Right lobe of liver (tissue), 6 donors: Measurements from ENCODE around the gene ARSG. TPM values are rescaled to one million over a fixed set of nuclear protein-coding genes. Genes with fewer than 3 reads are reported as not detected.
A peak's percentile ranks its signal among the peaks of the same experiment; 100 is the strongest.

Source experiments
- ATAC-seq, 4 donors: fragments of 200-7000 bp; cut with Tn5 transposase; one replicate each; pipeline ENCODE4 v1.9.1; 2020; ENCODE audit warnings: mild to moderate bottlenecking in 4 of 4, moderate library complexity in 4 of 4
- DNase-seq, 3 donors: peaks; one replicate each; pipeline ENCODE4 v3.0.0-alpha.2; 2020
- H3K27ac ChIP-seq, 3 donors: fragments of 200-600 bp; one replicate each; pipeline ENCODE4 v1.8.0; 2022
- H3K27me3 ChIP-seq, 2 donors: fragments of 200-600 bp; one replicate each; pipeline ENCODE4 v1.8.0; 2022
- H3K36me3 ChIP-seq, 4 donors: fragments of 200-600 bp; sonication (generic) in 1 of 4; one replicate each; pipeline versions ENCODE4 v1.5.1 to v1.8.0; 2017 to 2022; ENCODE audit warnings: control low read depth in 1 of 4
- H3K4me1 ChIP-seq, 4 donors: fragments of 200-600 bp; sonication (generic) in 1 of 4; one replicate each; pipeline versions ENCODE4 v1.5.1 to v1.8.0; 2017 to 2022; ENCODE audit warnings: control low read depth in 1 of 4
- H3K4me3 ChIP-seq, 3 donors: fragments of 200-600 bp; one replicate each; pipeline ENCODE4 v1.8.0; 2022
- H3K9me3 ChIP-seq, 4 donors: fragments of 200-600 bp; sonication (generic) in 1 of 4; one replicate each; pipeline versions ENCODE4 v1.5.1 to v1.8.0; 2017 to 2022; ENCODE audit warnings: control low read depth in 1 of 4
- POLR2A ChIP-seq: fragments of 450-650 bp; IDR thresholded peaks from one replicate; pipeline ENCODE4 v1.6.1; 2017; ENCODE audit warnings: antibody characterized with exemption, mild to moderate bottlenecking
- WGBS: methylation state at CpG from one replicate; pipeline ENCODE4 v1.1.6; 2018; ENCODE audit warnings: low coverage, low lambda C conversion rate; ENCODE audit not compliant: insufficient coverage; ENCODE audit errors: missing lambda C conversion rate; 5-methylcytosine and 5-hydroxymethylcytosine counted together
- intact Hi-C, 2 donors: fragments of 100-400 bp; cut with DNase I; formaldehyde crosslinking; loops; one replicate each; pipeline versions ENCODE4 v1.11.2 to v1.14.1; 2022
- total RNA-seq, 6 experiments: library from RNA; depleted of rRNA in 2 of 6; stranded (reverse); fragments of >200 nt in 2 of 6; fragmentation: NEBNext Ultra II Directional in 3 of 6; extraction: Animal tissue kit (Norgen Biotek cat#: 25700) in 3 of 6; gene quantifications; one replicate each; pipeline versions ENCODE4 v1.1.0 to v1.2.4, GENCODE V29; 2016 to 2023
- TF ChIP-seq, protein P1 (sequence below), 4 donors: fragments of 200-600 bp in 3 of 4; fragments of 450-650 bp in 1 of 4; IDR thresholded peaks; one replicate each; pipeline versions ENCODE4 v1.5.1 to v1.8.0; 2016 to 2022; ENCODE audit warnings: antibody characterized with exemption in 4 of 4, mild to moderate bottlenecking in 2 of 4
- donor health status: DM: no; HTN: yes; CAD: no.
- donor health status: DM: no; HTN: no; CAD: no.
- donor health status: DM: no; HTN: no; CAD: no.
- donor health status: DM: no; HTN: yes; CAD: no.
- donor health status: DM: no; HTN: yes; CAD: no.

Gene ARSG
- total RNA-seq, 6 experiments from 2014 or later, result 1.2 to 3.3 (median 2.5) TPM

GRCh38 chr17:68296217-68297191, 5.2 kb downstream of the ARSG start:
- intact Hi-C loops, result no loop called here
- no peaks in the 10 kb centered on the region for H3K9me3 ChIP-seq
- peaks cover 0 to 7% of the 10 kb centered on the region in 2 donors for H3K27me3 ChIP-seq
- no peak overlapping the region for H3K27ac ChIP-seq
- H3K36me3 ChIP-seq, result no peaks in the 10 kb centered on the region
- ATAC-seq (no peak), DNase-seq (no peak)
- WGBS, result 80% methylated on average over 14 of the region's 18 CpGs
- H3K4me1 ChIP-seq, result peaks cover 0 to 2% (median 0%) of the 10 kb centered on the region in 4 donors
- no peak for TF ChIP-seq POLR2A
- TF ChIP-seq, protein P1, sequence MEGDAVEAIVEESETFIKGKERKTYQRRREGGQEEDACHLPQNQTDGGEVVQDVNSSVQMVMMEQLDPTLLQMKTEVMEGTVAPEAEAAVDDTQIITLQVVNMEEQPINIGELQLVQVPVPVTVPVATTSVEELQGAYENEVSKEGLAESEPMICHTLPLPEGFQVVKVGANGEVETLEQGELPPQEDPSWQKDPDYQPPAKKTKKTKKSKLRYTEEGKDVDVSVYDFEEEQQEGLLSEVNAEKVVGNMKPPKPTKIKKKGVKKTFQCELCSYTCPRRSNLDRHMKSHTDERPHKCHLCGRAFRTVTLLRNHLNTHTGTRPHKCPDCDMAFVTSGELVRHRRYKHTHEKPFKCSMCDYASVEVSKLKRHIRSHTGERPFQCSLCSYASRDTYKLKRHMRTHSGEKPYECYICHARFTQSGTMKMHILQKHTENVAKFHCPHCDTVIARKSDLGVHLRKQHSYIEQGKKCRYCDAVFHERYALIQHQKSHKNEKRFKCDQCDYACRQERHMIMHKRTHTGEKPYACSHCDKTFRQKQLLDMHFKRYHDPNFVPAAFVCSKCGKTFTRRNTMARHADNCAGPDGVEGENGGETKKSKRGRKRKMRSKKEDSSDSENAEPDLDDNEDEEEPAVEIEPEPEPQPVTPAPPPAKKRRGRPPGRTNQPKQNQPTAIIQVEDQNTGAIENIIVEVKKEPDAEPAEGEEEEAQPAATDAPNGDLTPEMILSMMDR (IDR thresholded peaks at IDR 0.05), result no peak
- no peak overlapping the region for H3K4me3 ChIP-seq

DNA sequence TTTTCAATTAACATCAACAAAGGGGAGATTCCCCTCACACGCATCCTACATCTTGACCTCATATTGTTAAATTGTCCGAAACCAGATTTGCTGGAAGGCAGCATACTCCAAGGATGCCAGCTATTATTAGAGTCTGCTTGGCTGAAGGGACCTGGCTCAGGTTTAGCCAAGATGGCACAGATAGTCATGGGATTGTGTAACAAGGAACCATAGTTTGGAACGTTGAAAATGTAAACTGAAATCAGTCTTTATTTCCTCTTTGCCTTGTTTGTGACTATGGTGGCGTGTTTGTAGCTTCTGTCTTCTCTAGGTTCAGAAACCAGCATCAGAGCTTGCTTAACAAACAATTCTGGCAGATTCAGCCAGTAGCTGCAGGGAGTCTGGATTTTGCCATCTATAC, 5.9 kb downstream of the ARSG start:
- H3K4me1 ChIP-seq, result no peaks in the 10 kb centered on the region
- H3K9me3 ChIP-seq, result no peaks in the 10 kb centered on the region
- H3K27ac ChIP-seq, result no peak overlapping the region
- TF ChIP-seq, protein P1 (IDR thresholded peaks at IDR 0.05), result no peak
- no peak for TF ChIP-seq POLR2A
- peak in 2 of 4 donors; percentile 38 to 56 for ATAC-seq
- 60% methylated on average over 4 of the region's 4 CpGs for WGBS
- DNase-seq, result no peak
- intact Hi-C loops, result no loop called here
- H3K27me3 ChIP-seq, result peaks cover 0 to 7% of the 10 kb centered on the region in 2 donors
- H3K4me3 ChIP-seq, result no peak overlapping the region
- no peaks in the 10 kb centered on the region for H3K36me3 ChIP-seq

- no peak for ATAC-seq
- no peaks in the 10 kb centered on the region for H3K9me3 ChIP-seq
Measured at GRCh38 chr17:68298601-68299000, 7.3 kb downstream of the ARSG start.

DNA sequence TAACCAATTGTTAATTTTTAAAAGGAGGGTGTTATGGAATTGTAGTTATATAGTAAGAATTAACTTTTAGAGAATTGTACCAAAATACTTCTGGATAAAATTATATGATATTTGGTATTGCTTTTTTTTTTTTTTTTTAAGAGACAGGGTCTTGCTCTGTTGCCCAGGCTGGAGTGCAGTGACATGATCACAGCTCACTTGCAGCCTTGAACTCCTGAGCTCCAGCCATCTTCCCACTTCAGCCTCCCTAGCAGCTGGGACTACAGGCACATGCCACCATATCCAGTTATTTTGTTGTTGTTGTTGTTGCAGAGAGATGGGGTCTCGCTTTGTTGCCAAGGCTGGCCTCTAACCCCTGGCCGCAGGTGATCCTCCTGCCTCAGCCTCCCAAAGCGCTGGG, 8.5 kb downstream of the ARSG start:
- peaks cover 0 to 4% (median 1%) of the 10 kb centered on the region in 4 donors for H3K4me1 ChIP-seq
- DNase-seq, result no peak
- H3K36me3 ChIP-seq, result no peaks in the 10 kb centered on the region
- H3K27ac ChIP-seq, result no peak overlapping the region
- WGBS, result 86% methylated on average over 2 of the region's 3 CpGs
- H3K27me3 ChIP-seq, result no peaks in the 10 kb centered on the region
- no peak for TF ChIP-seq POLR2A
- TF ChIP-seq, protein P1 (IDR thresholded peaks at IDR 0.05), result no peak
- no peak overlapping the region for H3K4me3 ChIP-seq
- intact Hi-C loops, result no loop called here
- no peak for ATAC-seq
- no peaks in the 10 kb centered on the region for H3K9me3 ChIP-seq

More at GRCh38 chr17:68298601-68299000, 7.3 kb downstream of the ARSG start:
- no peaks in the 10 kb centered on the region for H3K27me3 ChIP-seq
- no peak overlapping the region for H3K27ac ChIP-seq
- TF ChIP-seq POLR2A, result no peak
- TF ChIP-seq, protein P1 (IDR thresholded peaks at IDR 0.05), result no peak
- no peak for DNase-seq
- no peaks in the 10 kb centered on the region for H3K36me3 ChIP-seq
- no peak overlapping the region for H3K4me3 ChIP-seq
- H3K4me1 ChIP-seq, result no peaks in the 10 kb centered on the region
- intact Hi-C loops, result no loop called here
